Activated naive CD8-positive, alpha-beta T cell treated with anti-CD3 and anti-CD28 coated beads, Interleukin-2, amount 10 ng/mL, durations not matched to agents 7 days and 5 days (primary cell): Measurements from ENCODE around the gene DYNC1I1. TPM values are rescaled to one million over a fixed set of nuclear protein-coding genes. Genes with fewer than 3 reads are reported as not detected.
"Not testable (repeated sequence)": the region's sequence is repeated elsewhere in the genome, so short reads cannot be mapped to it uniquely, and the experiment has no call there.

Experiments used
- ATAC-seq: fragments of 150-1000 bp; cut with Tn5 transposase; one replicate; pipeline ENCODE4 v1.10.0; 2021; ENCODE audit warnings: low read depth, moderate library complexity
- POLR2A ChIA-PET: fragments of 350-600 bp; sonication (Branson Sonifier 250); formaldehyde crosslinking; loops from one replicate; lab custom pipeline; 2021; ENCODE audit warnings: antibody characterized with exemption; lab: Charles Lee
- DNase-seq: peaks from one replicate; pipeline ENCODE4 v3.0.0; 2021
- H3K27ac Mint-ChIP-seq: one replicate; pipeline ENCODE4 v1.8.0; 2022; ENCODE audit warnings: mild to moderate bottlenecking, mixed read lengths
- H3K27me3 Mint-ChIP-seq: one replicate; pipeline ENCODE4 v1.8.0; 2022; ENCODE audit warnings: mild to moderate bottlenecking, moderate library complexity, mixed read lengths
- H3K36me3 Mint-ChIP-seq: one replicate; pipeline ENCODE4 v1.8.0; 2021; ENCODE audit warnings: mild to moderate bottlenecking, mixed read lengths
- H3K4me1 Mint-ChIP-seq: one replicate; pipeline ENCODE4 v1.8.0; 2021; ENCODE audit warnings: mixed read lengths
- H3K4me3 Mint-ChIP-seq: one replicate; pipeline ENCODE4 v1.8.0; 2022; ENCODE audit warnings: mild to moderate bottlenecking, moderate library complexity, mixed read lengths
- H3K9me3 Mint-ChIP-seq: one replicate; pipeline ENCODE4 v1.8.0; 2021; ENCODE audit warnings: mixed read lengths
- total RNA-seq, 2 experiments: library from RNA; stranded (reverse); gene quantifications; one replicate each; pipeline ENCODE4 v1.2.3, GENCODE V29; 2021

Gene DYNC1I1
- total RNA-seq, 2 experiments from 2014 or later = not detected

- H3K9me3 Mint-ChIP-seq = no peaks in the 10 kb centered on the region
- peaks cover 4% of the 10 kb centered on the region for H3K4me1 Mint-ChIP-seq
- peaks cover 24% of the 10 kb centered on the region for H3K27me3 Mint-ChIP-seq
- H3K27ac Mint-ChIP-seq = no peak overlapping the region
- no peak for ATAC-seq
- DNase-seq = peak; percentile 69
- H3K36me3 Mint-ChIP-seq = no peaks in the 10 kb centered on the region
- H3K4me3 Mint-ChIP-seq = no peak overlapping the region
- POLR2A ChIA-PET = no interaction called here
Observed at GRCh38 chr7:95916573-95917297, 144.4 kb downstream of the DYNC1I1 start.

GRCh38 chr7:95917634-95918033, 145.3 kb downstream of the DYNC1I1 start:
- H3K27ac Mint-ChIP-seq = no peak overlapping the region
- H3K27me3 Mint-ChIP-seq = peaks cover 21% of the 10 kb centered on the region
- POLR2A ChIA-PET = no interaction called here

GRCh38 chr7:95919556-95919955, 147.2 kb downstream of the DYNC1I1 start:
- ATAC-seq (no peak), DNase-seq (no peak)
- H3K27me3 Mint-ChIP-seq = peaks cover 18% of the 10 kb centered on the region
- H3K36me3 Mint-ChIP-seq = no peaks in the 10 kb centered on the region
- peaks cover 4% of the 10 kb centered on the region for H3K4me1 Mint-ChIP-seq
- H3K27ac Mint-ChIP-seq = no peak overlapping the region
- no peak overlapping the region for H3K4me3 Mint-ChIP-seq
- POLR2A ChIA-PET = no interaction called here
- H3K9me3 Mint-ChIP-seq = no peaks in the 10 kb centered on the region

More at GRCh38 chr7:95917634-95918033, 145.3 kb downstream of the DYNC1I1 start:
- ATAC-seq (no peak), DNase-seq (no peak)
- Mint-ChIP-seq H3K4me3 (no peak overlapping the region), H3K4me1 (peaks cover 4% of the 10 kb centered on the region), H3K9me3 (no peaks in the 10 kb centered on the region), H3K36me3 (no peaks in the 10 kb centered on the region)

- Mint-ChIP-seq H3K4me1 (peaks cover 2% of the 10 kb centered on the region), H3K36me3 (no peaks in the 10 kb centered on the region), H3K27ac (no peak overlapping the region), H3K27me3 (peaks cover 13% of the 10 kb centered on the region), H3K9me3 (no peaks in the 10 kb centered on the region), H3K4me3 (no peak overlapping the region)
- no peak for ATAC-seq
- POLR2A ChIA-PET = no interaction called here
- DNase-seq = no peak
Observed at GRCh38 chr7:95921543-95921942, 149.2 kb downstream of the DYNC1I1 start.

GRCh38 chr7:95922191-95922590, 149.8 kb downstream of the DYNC1I1 start:
- POLR2A ChIA-PET = no interaction called here
- Mint-ChIP-seq H3K4me3 (no peak overlapping the region), H3K36me3 (no peaks in the 10 kb centered on the region), H3K4me1 (no peaks in the 10 kb centered on the region), H3K9me3 (no peaks in the 10 kb centered on the region), H3K27ac (no peak overlapping the region), H3K27me3 (peaks cover 15% of the 10 kb centered on the region)
- ATAC-seq = no peak
- DNase-seq = no peak

- POLR2A ChIA-PET = no interaction called here
Observed at GRCh38 chr7:95925236-95925635, 152.9 kb downstream of the DYNC1I1 start.

GRCh38 chr7:95925971-95926370, 153.6 kb downstream of the DYNC1I1 start:
- DNase-seq (no peak), ATAC-seq (no peak)
- H3K36me3 Mint-ChIP-seq = no peaks in the 10 kb centered on the region
- POLR2A ChIA-PET = no interaction called here
- no peak overlapping the region for H3K4me3 Mint-ChIP-seq
- H3K9me3 Mint-ChIP-seq = no peaks in the 10 kb centered on the region
- H3K27me3 Mint-ChIP-seq = peaks cover 19% of the 10 kb centered on the region
- no peaks in the 10 kb centered on the region for H3K4me1 Mint-ChIP-seq
- H3K27ac Mint-ChIP-seq = no peak overlapping the region

More at GRCh38 chr7:95925236-95925635, 152.9 kb downstream of the DYNC1I1 start:
- Mint-ChIP-seq H3K4me3 (no peak overlapping the region), H3K27me3 (peaks cover 19% of the 10 kb centered on the region), H3K27ac (no peak overlapping the region), H3K9me3 (no peaks in the 10 kb centered on the region), H3K36me3 (no peaks in the 10 kb centered on the region), H3K4me1 (no peaks in the 10 kb centered on the region)
- no peak for ATAC-seq
- DNase-seq = no peak

- no peak overlapping the region for H3K4me3 Mint-ChIP-seq
Observed at GRCh38 chr7:95927756-95928155, 155.4 kb downstream of the DYNC1I1 start.

GRCh38 chr7:95929710-95930280, 157.4 kb downstream of the DYNC1I1 start:
- no peaks in the 10 kb centered on the region for H3K4me1 Mint-ChIP-seq
- H3K27me3 Mint-ChIP-seq = peaks cover 15% of the 10 kb centered on the region
- no peaks in the 10 kb centered on the region for H3K9me3 Mint-ChIP-seq
- H3K27ac Mint-ChIP-seq = no peak overlapping the region
- POLR2A ChIA-PET = no interaction called here
- H3K4me3 Mint-ChIP-seq = no peak overlapping the region
- no peaks in the 10 kb centered on the region for H3K36me3 Mint-ChIP-seq
- ATAC-seq (no peak), DNase-seq (no peak)

More at GRCh38 chr7:95927756-95928155, 155.4 kb downstream of the DYNC1I1 start:
- peaks cover 14% of the 10 kb centered on the region for H3K27me3 Mint-ChIP-seq
- no peaks in the 10 kb centered on the region for H3K9me3 Mint-ChIP-seq
- no peak overlapping the region for H3K27ac Mint-ChIP-seq
- DNase-seq = no peak
- H3K36me3 Mint-ChIP-seq = no peaks in the 10 kb centered on the region
- POLR2A ChIA-PET = no interaction called here
- no peak for ATAC-seq
- H3K4me1 Mint-ChIP-seq = no peaks in the 10 kb centered on the region

- Mint-ChIP-seq H3K36me3 (no peaks in the 10 kb centered on the region), H3K27ac (no peak overlapping the region), H3K9me3 (no peaks in the 10 kb centered on the region), H3K27me3 (peaks cover 15% of the 10 kb centered on the region), H3K4me1 (no peaks in the 10 kb centered on the region), H3K4me3 (no peak overlapping the region)
- ATAC-seq (no peak), DNase-seq (no peak)
- POLR2A ChIA-PET = no interaction called here
Observed at GRCh38 chr7:95931460-95932232, 159.3 kb downstream of the DYNC1I1 start.

- ATAC-seq (no peak), DNase-seq (no peak)
- no peak overlapping the region for H3K4me3 Mint-ChIP-seq
- no peaks in the 10 kb centered on the region for H3K4me1 Mint-ChIP-seq
- no peak overlapping the region for H3K27ac Mint-ChIP-seq
- H3K9me3 Mint-ChIP-seq = no peaks in the 10 kb centered on the region
- H3K36me3 Mint-ChIP-seq = no peaks in the 10 kb centered on the region
- peaks cover 10% of the 10 kb centered on the region for H3K27me3 Mint-ChIP-seq
- POLR2A ChIA-PET = no interaction called here
Observed at GRCh38 chr7:95933618-95934017, 161.3 kb downstream of the DYNC1I1 start.

- H3K27me3 Mint-ChIP-seq, H3K4me1 Mint-ChIP-seq, POLR2A ChIA-PET, ATAC-seq, DNase-seq, H3K9me3 Mint-ChIP-seq, H3K4me3 Mint-ChIP-seq, H3K36me3 Mint-ChIP-seq, H3K27ac Mint-ChIP-seq: not testable (repeated sequence)
Observed at GRCh38 chr7:95944867-95945266, 172.5 kb downstream of the DYNC1I1 start.

GRCh38 chr7:95950698-95951097, 178.3 kb downstream of the DYNC1I1 start:
- DNase-seq (no peak), ATAC-seq (no peak)
- Mint-ChIP-seq H3K27me3 (peaks cover 10% of the 10 kb centered on the region), H3K4me1 (no peaks in the 10 kb centered on the region), H3K4me3 (no peak overlapping the region), H3K27ac (no peak overlapping the region), H3K36me3 (no peaks in the 10 kb centered on the region), H3K9me3 (no peaks in the 10 kb centered on the region)
- POLR2A ChIA-PET = no interaction called here
